Measurements from ENCODE around the gene TMPRSS7.

- TF ChIP-seq CTCF (IDR thresholded peaks at IDR 0.05) (no peak), EP300 (IDR thresholded peaks at IDR 0.05) (no peak), POLR2A (IDR thresholded peaks at IDR 0.05) (no peak)
Observed at GRCh38 chr3:112038863-112039262, 4.3 kb downstream of the TMPRSS7 start.
